ENCODE measurements around the gene CHST2.
"Not testable (repeated sequence)": the region's sequence is repeated elsewhere in the genome, so short reads cannot be mapped to it uniquely, and the experiment has no call there.

Gene CHST2

GRCh38 chr3:143158014-143158988 lies 38.7 kb downstream of the CHST2 start:
- no peak for DNase-seq
- H3K27me3 ChIP-seq = no peaks in the 10 kb centered on the region
- no peaks in the 10 kb centered on the region for H3K36me3 ChIP-seq
- no peak overlapping the region for H3K27ac ChIP-seq
- no peaks in the 10 kb centered on the region for H3K9me3 ChIP-seq
- intact Hi-C loops (cut with DNase I; ENCODE audit: low total_unique reads) = no loop called here
- H3K4me3 ChIP-seq = no peak overlapping the region
- no peak for TF ChIP-seq CTCF (IDR thresholded peaks at IDR 0.05)
- H3K4me1 ChIP-seq = no peaks in the 10 kb centered on the region

DNA sequence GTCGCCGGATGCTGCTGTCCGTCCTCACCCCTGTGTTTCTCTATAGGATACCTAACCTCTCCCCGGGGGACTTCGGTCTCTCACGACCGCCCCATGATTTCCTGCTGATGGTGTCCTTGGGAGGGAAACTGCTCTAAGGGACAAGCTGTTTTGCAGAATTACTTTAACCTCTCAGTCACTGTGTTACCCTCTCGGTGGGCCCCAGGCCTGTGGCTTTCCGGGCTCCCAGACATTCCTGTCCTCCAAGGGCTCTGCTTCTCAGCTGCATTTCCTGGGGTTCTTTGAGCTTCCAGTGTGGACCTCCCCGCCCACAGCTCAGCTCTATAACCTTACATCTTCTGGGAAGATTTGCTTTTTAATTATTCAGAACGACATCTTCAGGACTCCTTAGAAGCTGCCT lies 40.9 kb downstream of the CHST2 start:
- Histone ChIP-seq H3K36me3 (no peaks in the 10 kb centered on the region), H3K4me1 (no peaks in the 10 kb centered on the region), H3K4me3 (no peak overlapping the region), H3K27me3 (no peaks in the 10 kb centered on the region), H3K27ac (no peak overlapping the region), H3K9me3 (no peaks in the 10 kb centered on the region)
- no peak for TF ChIP-seq CTCF (IDR thresholded peaks at IDR 0.05)
- intact Hi-C loops (cut with DNase I; ENCODE audit: low total_unique reads) = no loop called here
- DNase-seq = no peak

- Histone ChIP-seq H3K27me3 (no peaks in the 10 kb centered on the region), H3K27ac (no peak overlapping the region), H3K36me3 (no peaks in the 10 kb centered on the region), H3K4me1 (no peaks in the 10 kb centered on the region), H3K4me3 (no peak overlapping the region), H3K9me3 (no peaks in the 10 kb centered on the region)
- intact Hi-C loops (cut with DNase I; ENCODE audit: low total_unique reads) = no loop called here
- DNase-seq = no peak
- TF ChIP-seq CTCF (IDR thresholded peaks at IDR 0.05) = no peak
These were observed 44.1 kb downstream of the CHST2 start for GRCh38 chr3:143163562-143164100.

- TF ChIP-seq CTCF (IDR thresholded peaks at IDR 0.05) = no peak
- H3K4me1 ChIP-seq = no peaks in the 10 kb centered on the region
- H3K9me3 ChIP-seq = no peaks in the 10 kb centered on the region
- H3K27me3 ChIP-seq = no peaks in the 10 kb centered on the region
- H3K4me3 ChIP-seq = no peak overlapping the region
- intact Hi-C loops (cut with DNase I; ENCODE audit: low total_unique reads) = no loop called here
- H3K27ac ChIP-seq = no peak overlapping the region
- no peaks in the 10 kb centered on the region for H3K36me3 ChIP-seq
- no peak for DNase-seq
These were observed 45.6 kb downstream of the CHST2 start for GRCh38 chr3:143165211-143165610.

GRCh38 chr3:143165612-143166285 lies 46.2 kb downstream of the CHST2 start:
- H3K36me3 ChIP-seq; DNase-seq; intact Hi-C loops (cut with DNase I; ENCODE audit: low total_unique reads); H3K4me3 ChIP-seq; H3K27ac ChIP-seq; H3K27me3 ChIP-seq; H3K9me3 ChIP-seq; H3K4me1 ChIP-seq: not testable (repeated sequence)

GRCh38 chr3:143166376-143166775 lies 46.8 kb downstream of the CHST2 start:
- TF ChIP-seq CTCF (IDR thresholded peaks at IDR 0.05) = no peak
- no peak for DNase-seq
- no peak overlapping the region for H3K4me3 ChIP-seq
- intact Hi-C loops (cut with DNase I; ENCODE audit: low total_unique reads) = no loop called here
- no peaks in the 10 kb centered on the region for H3K9me3 ChIP-seq
- H3K27ac ChIP-seq = no peak overlapping the region
- no peaks in the 10 kb centered on the region for H3K4me1 ChIP-seq
- H3K36me3 ChIP-seq = no peaks in the 10 kb centered on the region
- H3K27me3 ChIP-seq = no peaks in the 10 kb centered on the region
